ENCODE measurements around the gene OR1S1.

Gene OR1S1

DNA sequence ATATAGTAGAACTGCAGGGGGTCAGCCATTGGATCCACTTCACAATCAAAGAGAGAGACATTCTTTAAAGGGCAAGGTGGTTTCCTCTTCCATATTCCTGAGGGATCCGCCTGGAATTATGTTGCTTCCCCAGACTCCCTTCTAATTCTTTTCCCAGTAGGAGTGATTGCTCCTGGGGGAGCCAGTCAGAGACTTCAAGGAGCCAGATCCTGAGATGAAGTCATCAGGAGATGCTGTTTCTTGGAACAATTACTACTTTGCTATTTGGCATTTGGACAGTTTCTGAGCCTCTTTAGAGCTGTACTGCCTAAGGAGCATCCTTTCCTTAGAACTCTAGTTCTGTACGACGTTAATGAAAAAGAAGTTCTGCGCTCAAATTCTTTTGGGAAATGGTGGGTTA, 25.6 kb upstream of the OR1S1 start:
- no peak overlapping the region for H3K27ac ChIP-seq
- no peak for DNase-seq (ENCODE audit: low spot score)
- ChIA-PET CTCF (no interaction called here), POLR2A (ENCODE audit: low non-redundant PET) (no interaction called here)
- no peak for TF ChIP-seq CTCF (conservative IDR thresholded peaks at IDR 0.05; ENCODE audit: low read depth)

DNA sequence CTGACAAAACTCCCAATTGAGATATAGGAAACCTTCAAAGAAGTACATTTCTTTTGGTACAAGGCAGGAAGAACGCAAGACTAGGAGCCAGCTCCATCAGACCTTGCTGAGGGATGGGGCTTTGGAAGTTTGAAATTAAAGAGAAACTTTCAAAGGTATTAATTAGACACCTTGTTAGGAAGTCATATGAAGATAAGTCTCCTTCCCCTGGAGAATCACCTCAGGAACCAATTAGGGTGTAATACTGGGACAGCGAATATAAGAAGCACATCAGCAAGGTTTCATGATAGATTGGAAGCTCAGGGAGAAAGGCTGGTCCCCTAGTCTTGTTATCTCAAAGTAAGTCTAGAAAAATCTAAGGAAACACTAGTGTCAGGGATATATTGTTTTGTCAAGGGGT, 23.8 kb upstream of the OR1S1 start, which contains the start of gene OR9Q2:
Gene OR9Q2 (plus strand): TSS at position 301 of the 400 bp plus-strand sequence. CDS start 1,421 bp downstream, outside the sequence.
- ChIA-PET CTCF (no interaction called here), POLR2A (ENCODE audit: low non-redundant PET) (no interaction called here)
- no peak within 1 kb of the TSS for H3K27ac ChIP-seq
- TF ChIP-seq CTCF (conservative IDR thresholded peaks at IDR 0.05; ENCODE audit: low read depth), result no peak
- DNase-seq (ENCODE audit: low spot score), result no peak

- CTCF ChIA-PET, result no interaction called here
- DNase-seq (ENCODE audit: low spot score), result no peak
- no peak overlapping the region for H3K27ac ChIP-seq
- TF ChIP-seq CTCF (conservative IDR thresholded peaks at IDR 0.05; ENCODE audit: low read depth), result no peak
- POLR2A ChIA-PET (ENCODE audit: low non-redundant PET), result no interaction called here
These were observed 20.3 kb upstream of the OR1S1 start for GRCh38 chr11:58192229-58192628.

DNA sequence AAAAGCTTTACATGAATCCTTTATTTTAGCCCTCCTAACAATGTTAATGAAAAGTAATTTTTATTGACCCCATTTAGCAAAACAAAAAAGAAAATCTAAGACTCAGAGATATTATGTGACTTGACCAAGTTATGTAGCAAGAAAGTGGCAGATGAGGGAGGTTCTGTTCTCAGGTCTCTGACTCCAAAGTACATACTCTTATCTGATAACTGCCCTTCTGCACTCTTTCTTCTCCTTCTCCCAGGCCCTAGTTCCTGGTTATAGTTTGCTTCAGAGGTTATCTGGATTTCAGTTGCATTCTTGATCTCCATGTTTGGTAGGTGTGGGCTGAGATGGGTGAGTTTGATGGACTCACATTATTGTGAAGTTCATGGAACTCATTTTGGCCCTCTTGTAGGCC, 19.1 kb upstream of the OR1S1 start:
- H3K27ac ChIP-seq, result no peak overlapping the region
- TF ChIP-seq CTCF (conservative IDR thresholded peaks at IDR 0.05; ENCODE audit: low read depth), result no peak
- no peak for DNase-seq (ENCODE audit: low spot score)
- ChIA-PET POLR2A (ENCODE audit: low non-redundant PET) (no interaction called here), CTCF (no interaction called here)

DNA sequence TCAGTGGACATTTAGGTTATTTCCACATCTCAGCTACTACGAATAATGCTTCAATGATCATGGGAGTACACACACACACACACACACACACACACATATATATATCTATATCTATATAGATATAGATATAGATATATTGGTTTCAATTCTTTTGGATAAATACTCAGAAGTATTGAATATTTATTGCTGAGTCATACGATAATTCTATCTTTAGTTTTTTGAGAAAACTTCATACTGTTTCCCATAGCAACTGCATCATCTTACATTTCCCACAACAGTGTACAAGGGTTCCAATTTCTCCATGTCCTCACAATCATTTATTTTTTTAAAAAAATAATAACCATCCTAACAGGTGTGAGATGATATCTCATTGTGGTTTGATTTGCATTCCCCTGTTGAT, 16.6 kb upstream of the OR1S1 start:
- ChIA-PET CTCF (no interaction called here), POLR2A (ENCODE audit: low non-redundant PET) (no interaction called here)
- no peak for TF ChIP-seq CTCF (conservative IDR thresholded peaks at IDR 0.05; ENCODE audit: low read depth)
- no peak for DNase-seq (ENCODE audit: low spot score)
- no peak overlapping the region for H3K27ac ChIP-seq

GRCh38 chr11:58199271-58199670, 13.2 kb upstream of the OR1S1 start:
- POLR2A ChIA-PET (ENCODE audit: low non-redundant PET), result no interaction called here
- H3K27ac ChIP-seq, result no peak overlapping the region
- CTCF ChIA-PET, result no interaction called here
- DNase-seq (ENCODE audit: low spot score), result no peak
- TF ChIP-seq CTCF (conservative IDR thresholded peaks at IDR 0.05; ENCODE audit: low read depth), result no peak

GRCh38 chr11:58204042-58204441, 8.5 kb upstream of the OR1S1 start, which contains the start of gene OR1S2:
Gene OR1S2 (minus strand): TSS chr11:58204142. CDS start chr11:58204142, 0 bp downstream.
- CTCF ChIA-PET, result no interaction called here
- no peak for TF ChIP-seq CTCF (conservative IDR thresholded peaks at IDR 0.05; ENCODE audit: low read depth)
- POLR2A ChIA-PET (ENCODE audit: low non-redundant PET), result no interaction called here
- no peak for DNase-seq (ENCODE audit: low spot score)
- H3K27ac ChIP-seq, result no peak within 1 kb of the TSS
